ENCODE data around the gene IGSF3. TPM values are rescaled to one million over a fixed set of nuclear protein-coding genes. Genes with fewer than 3 reads are reported as not detected.

Gene IGSF3
- total RNA-seq, 1 donor from 2014 or later = 37.1 TPM

DNA sequence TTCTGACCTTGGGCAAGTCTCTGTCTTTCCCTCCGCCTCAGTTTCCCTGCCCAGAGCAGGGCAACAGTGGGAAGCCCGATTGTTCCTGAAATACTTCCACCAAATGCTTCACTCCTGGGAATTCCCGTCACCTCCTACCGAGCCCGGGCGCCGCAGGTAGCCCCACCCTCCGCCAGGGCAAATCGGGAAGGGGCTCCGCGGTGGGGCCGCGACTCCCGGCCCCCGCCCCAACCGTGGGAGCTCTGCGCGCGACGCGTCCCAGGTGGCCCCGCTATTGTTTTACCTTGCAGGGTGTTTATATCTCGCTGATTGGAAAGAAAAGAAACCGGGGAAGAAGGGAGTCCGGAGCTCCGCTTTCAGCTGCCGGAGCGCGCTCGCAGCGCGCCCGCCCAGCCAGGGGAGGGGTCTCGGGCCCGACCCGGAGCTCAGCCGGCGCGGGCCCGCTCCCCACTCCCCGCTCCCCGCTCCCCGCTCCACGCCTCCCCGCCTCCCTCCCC, 407 bp downstream of the IGSF3 start:
- FAIRE-seq (no peak), DNase-seq (ENCODE audit: low read depth) (no peak)
- no peak for TF ChIP-seq CTCF (IDR thresholded peaks at IDR 0.05; ENCODE audit: insufficient read depth, low read length, severe bottlenecking)
- peaks cover 3% of the 10 kb centered on the region for H3K36me3 ChIP-seq (ENCODE audit: control insufficient read depth, insufficient read depth, low read length)
- H3K4me3 ChIP-seq (ENCODE audit: low read depth, low read length) = peak overlapping the region; percentile 58
- no peaks in the 10 kb centered on the region for H3K27me3 ChIP-seq (ENCODE audit: control insufficient read depth, insufficient read depth, low read length)

DNA sequence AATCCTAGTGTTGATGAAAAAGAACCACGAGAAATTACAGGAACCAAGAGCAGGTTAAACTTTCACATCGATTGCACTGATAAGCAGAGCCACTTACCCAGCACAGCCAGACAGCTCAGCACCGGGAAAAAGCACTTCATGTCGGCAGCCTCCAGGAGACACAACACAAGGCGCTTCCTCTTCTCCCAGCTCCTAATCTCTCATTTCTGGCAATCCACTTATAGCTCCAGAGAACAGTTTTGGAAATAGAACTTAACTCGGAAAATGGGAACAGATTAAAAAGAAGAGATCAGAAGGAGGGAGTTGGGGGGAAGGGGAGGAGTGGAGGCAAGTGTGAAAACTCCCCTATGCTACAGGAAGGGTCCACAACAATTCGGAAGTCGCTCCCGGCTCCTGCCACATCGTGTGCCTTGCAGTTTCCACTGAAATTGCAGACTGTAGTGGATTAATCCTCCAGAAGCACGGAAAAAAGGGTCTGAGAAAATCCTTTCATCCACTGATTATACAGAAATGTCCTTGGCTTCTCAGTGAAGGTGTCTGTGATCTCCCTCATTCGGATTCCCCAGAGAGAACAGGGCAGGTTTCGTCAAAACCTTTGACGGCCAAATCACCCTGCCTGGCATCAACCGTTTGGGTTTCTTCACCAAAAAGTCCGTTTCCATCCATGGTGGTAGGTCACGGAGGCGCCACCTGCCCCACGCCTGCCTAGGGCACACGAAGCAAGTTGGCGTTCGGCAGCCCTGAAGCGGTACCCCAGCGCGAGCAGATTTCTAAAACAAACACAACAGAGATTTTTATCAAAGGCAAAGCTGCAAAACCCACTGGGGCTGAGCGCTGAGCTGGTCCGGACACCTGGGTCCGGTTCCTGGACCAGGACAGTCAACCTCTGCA, 1.1 kb downstream of the IGSF3 start:
- peaks cover 3% of the 10 kb centered on the region for H3K36me3 ChIP-seq (ENCODE audit: control insufficient read depth, insufficient read depth, low read length)
- DNase-seq (ENCODE audit: low read depth) = no peak
- no peaks in the 10 kb centered on the region for H3K27me3 ChIP-seq (ENCODE audit: control insufficient read depth, insufficient read depth, low read length)
- no peak for TF ChIP-seq CTCF (IDR thresholded peaks at IDR 0.05; ENCODE audit: insufficient read depth, low read length, severe bottlenecking)
- H3K4me3 ChIP-seq (ENCODE audit: low read depth, low read length) = peak overlapping the region; percentile 58
- no peak for FAIRE-seq

- DNase-seq (ENCODE audit: low read depth) (no peak), FAIRE-seq (no peak)
- no peak overlapping the region for H3K4me3 ChIP-seq (ENCODE audit: low read depth, low read length)
- peaks cover 3% of the 10 kb centered on the region for H3K36me3 ChIP-seq (ENCODE audit: control insufficient read depth, insufficient read depth, low read length)
- no peak for TF ChIP-seq CTCF (IDR thresholded peaks at IDR 0.05; ENCODE audit: insufficient read depth, low read length, severe bottlenecking)
- no peaks in the 10 kb centered on the region for H3K27me3 ChIP-seq (ENCODE audit: control insufficient read depth, insufficient read depth, low read length)
These were observed 2.6 kb downstream of the IGSF3 start for GRCh38 chr1:116664978-116665371.

GRCh38 chr1:116664366-116664977, 3.1 kb downstream of the IGSF3 start:
- H3K36me3 ChIP-seq (ENCODE audit: control insufficient read depth, insufficient read depth, low read length) = peaks cover 3% of the 10 kb centered on the region
- no peaks in the 10 kb centered on the region for H3K27me3 ChIP-seq (ENCODE audit: control insufficient read depth, insufficient read depth, low read length)
- no peak for TF ChIP-seq CTCF (IDR thresholded peaks at IDR 0.05; ENCODE audit: insufficient read depth, low read length, severe bottlenecking)
- FAIRE-seq (no peak), DNase-seq (ENCODE audit: low read depth) (peak; percentile 74)
- H3K4me3 ChIP-seq (ENCODE audit: low read depth, low read length) = no peak overlapping the region

GRCh38 chr1:116663821-116664220, 3.7 kb downstream of the IGSF3 start:
- TF ChIP-seq CTCF (IDR thresholded peaks at IDR 0.05; ENCODE audit: insufficient read depth, low read length, severe bottlenecking) = no peak
- no peaks in the 10 kb centered on the region for H3K27me3 ChIP-seq (ENCODE audit: control insufficient read depth, insufficient read depth, low read length)

More at GRCh38 chr1:116663821-116664220, 3.7 kb downstream of the IGSF3 start:
- DNase-seq (ENCODE audit: low read depth) (no peak), FAIRE-seq (no peak)
- Histone ChIP-seq H3K4me3 (ENCODE audit: low read depth, low read length) (no peak overlapping the region), H3K36me3 (ENCODE audit: control insufficient read depth, insufficient read depth, low read length) (peaks cover 3% of the 10 kb centered on the region)

Measured in bronchial epithelial cell (primary cell).